HG03039 (cell line): Measurements from ENCODE around the gene ARRB1.

Source experiments
- ATAC-seq: cut with Tn5 transposase; IDR thresholded peaks from one replicate; pipeline ENCODE4 v1.9.1; 2021; ENCODE audit warnings: mild to moderate bottlenecking, moderate library complexity; ENCODE audit not compliant: unreplicated experiment

ARRB1 gene

DNA sequence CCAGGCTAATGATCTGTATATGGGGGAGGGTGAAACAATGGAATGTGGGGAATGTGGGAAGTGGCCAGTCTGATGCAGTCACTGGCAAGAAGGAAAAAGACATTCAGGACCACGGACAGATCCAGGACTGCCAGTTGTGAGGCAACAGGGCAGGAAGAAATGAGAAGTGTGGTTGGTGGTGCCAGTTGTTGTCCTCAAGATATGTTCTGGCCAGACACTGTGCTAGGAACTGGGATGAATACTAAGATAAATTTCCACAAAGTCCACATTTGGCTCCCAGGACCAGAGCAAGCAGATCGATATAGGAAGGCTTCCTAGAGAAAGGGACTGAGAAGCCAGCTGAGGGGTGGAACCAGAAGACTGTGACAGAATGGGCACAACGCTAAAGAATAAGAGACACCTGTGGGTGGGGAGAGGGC lies 117.7 kb downstream of the ARRB1 start:
- ATAC-seq: no peak

DNA sequence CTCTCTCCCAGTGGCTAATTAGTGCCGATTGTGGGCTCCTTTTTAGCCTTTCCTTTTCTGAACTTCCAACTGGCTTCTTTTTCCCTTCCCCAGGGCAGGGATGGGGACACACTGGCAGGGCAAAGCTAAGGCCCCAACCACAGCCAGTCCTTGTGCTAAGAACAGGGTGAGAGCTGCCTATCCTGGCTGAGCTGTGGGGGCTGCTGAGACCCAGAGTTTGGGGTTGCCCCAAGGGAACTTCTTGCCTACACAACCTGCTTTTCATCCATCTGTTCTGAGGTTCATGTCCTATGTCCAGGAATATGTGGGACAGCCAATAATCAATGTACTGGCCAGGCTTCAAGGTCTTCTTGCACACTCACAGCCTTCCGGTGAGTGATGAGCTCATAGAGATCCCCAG lies 120.8 kb downstream of the ARRB1 start:
- ATAC-seq: no peak

DNA sequence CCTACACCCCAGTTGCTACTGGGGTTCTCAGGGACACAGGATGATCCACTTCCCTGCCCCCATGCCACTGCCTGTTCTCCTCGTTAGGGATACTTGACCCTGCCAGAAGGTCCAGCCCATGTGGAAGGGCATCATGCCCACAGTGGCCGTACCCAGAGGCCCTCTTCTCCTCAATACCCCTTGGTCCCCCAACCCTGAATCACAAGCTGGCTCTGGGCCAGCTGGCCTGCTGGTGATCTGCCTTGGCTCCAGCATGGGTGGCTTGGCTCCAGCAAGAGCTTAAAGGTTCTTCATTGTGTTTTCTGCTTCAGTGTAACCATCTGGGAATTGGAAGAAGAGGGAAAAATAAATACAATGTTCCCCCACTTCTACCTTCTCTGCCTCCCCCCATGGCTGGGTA lies 122.0 kb downstream of the ARRB1 start:
- no peak for ATAC-seq

DNA sequence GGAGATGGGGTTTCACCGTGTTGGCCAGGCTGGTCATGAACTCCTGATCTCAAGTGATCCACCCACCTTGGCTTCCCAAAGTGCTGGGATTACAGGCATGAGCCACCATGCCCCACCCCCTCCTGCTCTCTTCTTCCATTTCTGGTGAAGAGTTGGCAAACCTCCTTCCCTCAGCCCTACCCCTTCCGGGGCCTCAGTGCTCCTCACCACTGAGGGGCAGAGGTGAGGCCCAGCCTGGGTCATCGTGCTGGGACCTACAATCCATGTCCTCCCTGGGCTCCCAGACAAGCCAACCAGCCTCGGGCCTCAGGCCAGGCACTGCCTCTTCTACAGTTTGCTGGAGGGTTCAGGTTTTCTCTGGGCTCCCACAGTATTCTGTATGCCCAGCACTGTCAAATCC lies 125.7 kb downstream of the ARRB1 start:
- no peak for ATAC-seq

DNA sequence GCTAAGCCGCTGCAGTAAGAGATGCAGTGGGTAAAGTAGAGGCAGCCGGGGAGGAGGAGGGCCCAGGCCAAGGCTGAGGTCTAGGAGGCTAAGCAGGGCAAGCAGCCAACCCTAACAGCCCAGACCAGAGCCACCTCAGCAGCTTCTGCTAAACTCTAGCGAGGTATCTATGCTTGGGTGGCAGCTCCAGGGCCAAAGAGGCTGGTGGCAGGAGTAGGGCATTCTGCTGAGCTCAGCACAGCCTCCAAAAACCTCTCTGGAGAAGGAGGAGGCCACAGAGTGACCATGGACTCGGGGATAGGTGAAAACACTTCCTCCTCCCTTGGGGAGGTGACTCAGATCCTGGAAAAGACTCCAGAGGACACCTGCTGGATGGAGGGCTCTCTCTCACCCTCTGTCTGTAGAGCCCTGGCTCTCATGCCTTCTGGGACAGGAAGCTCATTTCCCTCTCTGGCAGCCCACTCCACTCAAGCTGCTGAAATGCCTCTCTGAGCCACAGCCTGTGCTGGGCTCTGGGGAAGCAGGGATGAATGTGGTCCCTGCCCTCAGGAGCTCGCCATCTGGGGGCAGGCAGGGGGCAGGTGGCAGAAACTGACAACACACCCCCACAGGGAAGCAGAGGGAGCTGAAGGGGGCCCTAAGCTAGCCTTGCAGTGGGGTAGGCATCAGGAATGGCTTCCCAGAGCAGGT lies 127.4 kb downstream of the ARRB1 start:
- ATAC-seq: no peak

DNA sequence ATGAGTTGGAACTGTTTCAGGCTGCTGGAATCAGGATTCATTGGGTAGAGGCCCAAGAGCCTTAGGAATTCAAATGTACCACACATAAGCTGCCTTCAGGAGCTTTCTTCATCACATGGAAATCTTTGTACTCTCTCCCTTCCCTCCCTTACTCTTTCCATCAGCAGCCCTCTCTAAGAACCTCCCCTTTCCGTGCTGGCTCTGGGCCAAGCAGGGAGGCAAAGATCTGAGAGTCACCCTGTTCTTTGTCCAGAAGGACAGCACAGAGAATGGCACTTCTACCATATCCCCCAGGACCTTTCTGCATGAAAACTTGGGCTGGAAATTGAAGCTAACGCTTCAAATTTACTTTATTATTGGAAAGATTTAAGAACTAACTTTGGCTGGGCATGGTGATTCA lies 131.6 kb downstream of the ARRB1 start:
- no peak for ATAC-seq

DNA sequence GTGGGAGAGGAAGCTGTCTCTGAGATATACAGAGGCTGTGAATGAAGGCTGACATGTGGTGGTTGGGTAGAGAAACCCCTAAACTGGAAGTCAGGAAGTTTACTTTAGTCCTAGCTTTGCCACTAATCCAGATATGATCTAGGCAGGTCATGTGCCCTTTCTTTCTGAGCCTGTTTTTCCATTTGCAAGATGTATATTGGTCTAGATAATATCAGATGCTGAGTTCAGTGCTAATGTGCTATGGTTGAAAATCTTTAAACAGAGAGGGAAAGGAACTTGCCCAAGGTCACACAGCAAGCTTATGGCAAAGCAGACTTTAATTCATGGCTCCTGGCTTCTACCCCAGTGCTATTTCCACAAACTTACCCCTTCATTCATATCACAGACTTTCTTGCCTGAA lies 136.6 kb downstream of the ARRB1 start:
- no peak for ATAC-seq

DNA sequence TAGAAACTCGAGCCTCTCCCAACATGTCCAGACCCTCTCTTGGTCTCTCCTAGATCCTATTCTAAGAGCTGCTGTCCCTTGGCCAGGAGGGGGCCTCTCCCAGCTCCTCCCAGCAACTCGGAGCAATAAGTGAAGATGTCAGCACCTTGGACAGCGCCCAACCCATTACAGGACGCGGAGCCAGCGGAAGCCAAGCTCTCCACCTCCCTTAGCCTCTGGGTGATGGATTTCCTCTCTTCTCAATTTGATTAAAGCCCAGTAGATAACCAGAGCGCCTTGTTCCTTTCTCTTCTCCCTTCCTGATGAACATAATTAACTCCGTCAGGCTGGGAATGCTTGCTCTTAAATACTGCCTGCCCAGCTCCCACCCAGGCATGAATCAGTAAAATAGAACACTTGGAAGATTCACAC lies 137.0 kb downstream of the ARRB1 start:
- no peak for ATAC-seq
